Left ventricle myocardium inferior (tissue), 1 donor: Measurements from ENCODE around the gene SLC5A9. TPM values are rescaled to one million over a fixed set of nuclear protein-coding genes. Genes with fewer than 3 reads are reported as not detected.

ENCODE experiments used
- DNase-seq: peaks from one replicate; pipeline ENCODE4 v3.0.0-alpha.2; 2020
- H3K27ac ChIP-seq: fragments of 200-600 bp; replicated peaks from 2 replicates; pipeline ENCODE4 v1.8.0; 2021
- H3K27me3 ChIP-seq: fragments of 200-600 bp; 2 replicates; pipeline ENCODE4 v1.8.0; 2021; ENCODE audit warnings: low read depth
- H3K36me3 ChIP-seq: fragments of 200-600 bp; 2 replicates; pipeline ENCODE4 v1.8.0; 2021
- H3K4me1 ChIP-seq: fragments of 200-600 bp; 2 replicates; pipeline ENCODE4 v1.8.0; 2021
- H3K4me3 ChIP-seq: fragments of 200-600 bp; 2 replicates; pipeline ENCODE4 v1.8.0; 2021; ENCODE audit warnings: mild to moderate bottlenecking, moderate library complexity
- H3K9me3 ChIP-seq: fragments of 200-600 bp; replicated peaks from 2 replicates; pipeline ENCODE4 v1.8.0; 2021
- intact Hi-C: fragments of 100-400 bp; cut with micrococcal nuclease; formaldehyde crosslinking; loops from one replicate; pipeline ENCODE4 v1.11.0; 2022
- long read RNA-seq: library from polyadenylated mRNA; unstranded; transcript quantifications from one replicate; pipeline ENCODE4 v2.0.0, GENCODE V29; 2021
- total RNA-seq: library from RNA; stranded (reverse); fragmentation: NEBNext Ultra II Directional; extraction: Animal tissue kit (Norgen Biotek cat#: 25700); gene quantifications from one replicate; pipeline ENCODE4 v1.2.1, GENCODE V29; 2021
- TF ChIP-seq, protein P1 (sequence below): fragments of 200-600 bp; IDR thresholded peaks from 2 replicates; pipeline ENCODE4 v1.8.0; 2021; ENCODE audit warnings: antibody characterized with exemption, mild to moderate bottlenecking, borderline replicate concordance
- donor health status: DM: no; HTN: yes; CAD: no; lungs with severe emphysema.

SLC5A9 gene
- total RNA-seq = 0.36 TPM
- long read RNA-seq = 0 reads

DNA sequence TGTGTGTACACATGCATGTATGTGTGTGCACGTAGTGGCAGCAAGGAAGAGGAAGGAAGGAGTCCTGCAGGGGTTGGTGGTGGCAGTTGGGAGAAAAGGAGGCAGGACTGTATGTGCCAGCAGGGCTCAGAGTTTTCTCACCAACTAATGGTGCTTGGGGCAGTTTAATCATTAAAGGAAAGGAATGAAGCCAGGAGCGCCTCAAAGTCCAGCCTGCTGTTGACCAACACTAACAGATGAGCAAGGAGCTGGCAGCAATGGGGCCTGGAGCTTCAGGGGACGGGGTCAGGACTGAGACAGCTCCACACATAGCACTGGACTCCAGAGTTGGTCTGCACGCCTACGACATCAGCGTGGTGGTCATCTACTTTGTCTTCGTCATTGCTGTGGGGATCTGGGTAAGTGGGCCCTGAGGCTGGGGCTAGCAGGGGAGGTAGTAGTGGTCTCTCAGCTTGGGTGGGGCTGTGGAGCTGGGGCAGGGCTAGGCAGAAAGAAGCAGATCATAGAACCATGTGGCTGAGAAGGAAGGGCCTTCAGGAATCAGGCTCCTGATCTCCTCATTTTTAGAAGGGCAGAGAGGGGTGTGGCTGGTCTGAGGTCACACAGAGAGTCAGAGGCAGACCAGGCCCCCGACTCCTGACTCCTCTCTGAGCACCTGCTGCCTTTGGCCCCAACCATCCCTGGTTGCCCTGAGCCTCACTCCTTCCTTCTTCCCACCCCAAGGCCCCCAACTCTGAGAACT is at the start of gene SLC5A9:
Gene SLC5A9, plus strand, starts transcription at position 216 of the 742 bp plus-strand sequence. Its CDS starts 21 bp downstream, at position 237.
- Histone ChIP-seq H3K4me3 (no peak within 1 kb of the TSS), H3K4me1 (no peaks in the 10 kb centered on the region), H3K36me3 (no peaks in the 10 kb centered on the region), H3K9me3 (no peaks in the 10 kb centered on the region), H3K27me3 (peaks cover 14% of the 10 kb centered on the region), H3K27ac (no peak within 1 kb of the TSS)
- no peak for DNase-seq
- intact Hi-C loops = no loop called here
- TF ChIP-seq, protein P1, sequence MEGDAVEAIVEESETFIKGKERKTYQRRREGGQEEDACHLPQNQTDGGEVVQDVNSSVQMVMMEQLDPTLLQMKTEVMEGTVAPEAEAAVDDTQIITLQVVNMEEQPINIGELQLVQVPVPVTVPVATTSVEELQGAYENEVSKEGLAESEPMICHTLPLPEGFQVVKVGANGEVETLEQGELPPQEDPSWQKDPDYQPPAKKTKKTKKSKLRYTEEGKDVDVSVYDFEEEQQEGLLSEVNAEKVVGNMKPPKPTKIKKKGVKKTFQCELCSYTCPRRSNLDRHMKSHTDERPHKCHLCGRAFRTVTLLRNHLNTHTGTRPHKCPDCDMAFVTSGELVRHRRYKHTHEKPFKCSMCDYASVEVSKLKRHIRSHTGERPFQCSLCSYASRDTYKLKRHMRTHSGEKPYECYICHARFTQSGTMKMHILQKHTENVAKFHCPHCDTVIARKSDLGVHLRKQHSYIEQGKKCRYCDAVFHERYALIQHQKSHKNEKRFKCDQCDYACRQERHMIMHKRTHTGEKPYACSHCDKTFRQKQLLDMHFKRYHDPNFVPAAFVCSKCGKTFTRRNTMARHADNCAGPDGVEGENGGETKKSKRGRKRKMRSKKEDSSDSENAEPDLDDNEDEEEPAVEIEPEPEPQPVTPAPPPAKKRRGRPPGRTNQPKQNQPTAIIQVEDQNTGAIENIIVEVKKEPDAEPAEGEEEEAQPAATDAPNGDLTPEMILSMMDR = no peak

DNA sequence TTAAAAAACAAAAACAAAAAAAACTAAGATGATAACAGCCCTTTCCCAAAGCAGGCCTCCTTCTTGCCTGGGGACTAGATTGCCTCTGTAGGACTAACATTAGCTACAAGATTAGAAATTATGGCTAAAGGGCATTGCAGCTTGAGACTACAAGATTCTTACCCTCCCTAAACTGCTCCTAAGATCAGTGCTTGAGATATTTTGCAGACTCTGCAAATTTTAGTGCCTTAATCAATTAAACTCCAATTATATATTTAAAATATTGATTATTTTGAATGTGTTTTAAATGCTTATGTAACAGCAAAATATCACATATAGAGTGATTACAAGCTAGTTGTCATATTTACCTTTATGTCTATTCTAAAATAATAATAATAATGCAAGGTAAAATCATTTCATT is 47.4 kb upstream of the SLC5A9 start:
- Histone ChIP-seq H3K9me3 (peaks cover 11% of the 10 kb centered on the region), H3K27me3 (peaks cover 7% of the 10 kb centered on the region), H3K27ac (no peak overlapping the region), H3K4me1 (no peaks in the 10 kb centered on the region), H3K36me3 (no peaks in the 10 kb centered on the region), H3K4me3 (no peak overlapping the region)
- intact Hi-C loops = no loop called here
- TF ChIP-seq, protein P1 = no peak
- no peak for DNase-seq

DNA sequence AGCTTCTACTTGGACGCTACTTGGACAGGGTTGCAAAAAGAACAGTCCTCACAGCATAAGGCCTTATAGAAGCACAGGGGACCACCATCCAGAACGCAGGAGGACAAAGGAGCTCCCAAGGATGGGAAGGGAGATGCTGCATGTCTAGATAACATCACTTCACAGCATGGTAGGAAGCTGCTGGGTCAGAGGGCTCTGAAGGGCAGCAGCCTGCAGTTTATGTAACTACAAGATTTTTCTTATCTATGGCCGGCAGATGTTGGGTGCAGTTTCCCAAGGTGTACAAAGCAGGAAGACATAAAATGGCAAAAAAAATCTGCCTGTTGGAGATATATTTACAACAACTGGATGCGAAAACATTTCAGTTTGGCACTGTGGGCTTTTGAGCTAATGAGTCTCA is 45.3 kb upstream of the SLC5A9 start:
- Histone ChIP-seq H3K27me3 (peaks cover 7% of the 10 kb centered on the region), H3K9me3 (no peaks in the 10 kb centered on the region), H3K4me3 (no peak overlapping the region), H3K36me3 (no peaks in the 10 kb centered on the region), H3K4me1 (no peaks in the 10 kb centered on the region), H3K27ac (no peak overlapping the region)
- intact Hi-C loops = no loop called here
- DNase-seq = no peak
- TF ChIP-seq, protein P1 = no peak

DNA sequence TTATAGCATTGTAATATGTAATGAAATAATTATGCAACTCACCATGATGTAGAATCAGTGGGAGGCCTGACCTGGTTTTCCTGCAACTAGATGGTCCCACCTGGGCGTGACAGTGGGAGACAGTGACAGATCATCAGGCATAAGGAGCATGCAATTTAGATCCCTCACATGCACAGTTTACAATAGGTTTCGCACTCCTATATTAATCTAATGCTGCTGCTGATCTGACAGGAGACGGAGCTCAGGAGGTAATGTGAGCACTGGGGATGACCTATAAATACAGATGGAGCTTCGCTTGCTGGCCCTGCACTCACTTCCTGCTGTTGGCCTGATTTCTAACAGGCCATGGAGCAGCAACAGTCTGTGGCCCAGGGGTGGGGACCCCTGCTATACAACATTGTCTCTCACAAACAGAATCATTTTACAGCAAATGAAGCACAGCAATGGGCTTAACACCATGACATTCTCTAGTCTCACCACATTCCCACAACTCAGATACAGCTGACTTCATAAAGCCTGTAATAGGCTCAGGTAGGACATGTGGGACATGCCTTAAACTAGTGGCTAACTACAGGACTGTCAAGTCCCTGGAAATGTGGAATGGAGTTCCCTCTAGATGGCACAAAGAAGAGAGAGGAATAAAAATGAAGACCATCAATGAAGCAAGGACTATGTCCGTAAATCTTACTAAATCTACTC is 40.7 kb upstream of the SLC5A9 start:
- Histone ChIP-seq H3K36me3 (no peaks in the 10 kb centered on the region), H3K27me3 (no peaks in the 10 kb centered on the region), H3K27ac (no peak overlapping the region), H3K4me1 (no peaks in the 10 kb centered on the region), H3K9me3 (peaks cover 2% of the 10 kb centered on the region), H3K4me3 (no peak overlapping the region)
- TF ChIP-seq, protein P1 = no peak
- intact Hi-C loops = no loop called here
- no peak for DNase-seq

DNA sequence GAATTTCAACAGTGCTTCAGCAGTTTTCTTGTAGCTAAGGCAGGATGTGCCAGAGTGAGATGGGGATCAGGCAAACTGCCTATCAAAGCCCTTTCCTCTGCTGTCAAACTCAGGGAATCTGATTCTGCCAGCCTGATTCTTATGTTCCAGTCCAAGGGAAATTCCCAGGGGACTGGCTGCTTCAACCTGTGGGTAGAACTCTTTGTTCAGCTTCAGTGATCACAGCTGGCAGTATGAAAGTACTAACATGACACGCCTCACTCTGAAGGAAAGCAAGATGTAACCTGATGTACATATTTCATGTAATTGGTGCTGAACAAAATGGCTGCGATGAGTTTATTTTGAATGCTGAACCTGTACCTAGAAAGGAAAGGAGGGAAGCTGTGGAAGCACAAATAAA is 40.1 kb upstream of the SLC5A9 start:
- no peaks in the 10 kb centered on the region for H3K36me3 ChIP-seq
- TF ChIP-seq, protein P1 = no peak
- no peak overlapping the region for H3K4me3 ChIP-seq
- no peak for DNase-seq
- intact Hi-C loops = no loop called here
- H3K4me1 ChIP-seq = no peaks in the 10 kb centered on the region
- no peak overlapping the region for H3K27ac ChIP-seq
- H3K9me3 ChIP-seq = peaks cover 8% of the 10 kb centered on the region
- no peaks in the 10 kb centered on the region for H3K27me3 ChIP-seq
